ENCODE measurements around the gene RTBDN.

The RTBDN gene

DNA sequence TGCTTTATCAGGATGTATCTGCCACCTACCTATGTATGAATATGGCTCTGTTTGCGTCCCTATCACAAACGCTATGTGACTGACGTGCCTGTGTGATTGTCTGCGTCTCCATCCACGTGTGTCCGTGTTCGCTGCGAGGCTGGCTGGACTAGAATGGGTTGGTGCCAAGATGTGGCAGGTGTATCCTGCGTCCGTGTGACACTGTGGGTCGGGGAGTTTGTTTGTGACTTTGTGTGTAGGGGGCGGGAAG is 52.3 kb downstream of the RTBDN start:
- TF ChIP-seq NFIC (IDR thresholded peaks at IDR 0.05) (no peak), FOXM1 (IDR thresholded peaks at IDR 0.05; ENCODE audit: borderline replicate concordance, low read depth) (no peak), ZBTB7A (IDR thresholded peaks at IDR 0.05; ENCODE audit: low read depth) (no peak), YY1 (IDR thresholded peaks at IDR 0.05; ENCODE audit: low read depth) (no peak), CEBPB (IDR thresholded peaks at IDR 0.05) (no peak)
- TF ChIP-seq, protein P1, sequence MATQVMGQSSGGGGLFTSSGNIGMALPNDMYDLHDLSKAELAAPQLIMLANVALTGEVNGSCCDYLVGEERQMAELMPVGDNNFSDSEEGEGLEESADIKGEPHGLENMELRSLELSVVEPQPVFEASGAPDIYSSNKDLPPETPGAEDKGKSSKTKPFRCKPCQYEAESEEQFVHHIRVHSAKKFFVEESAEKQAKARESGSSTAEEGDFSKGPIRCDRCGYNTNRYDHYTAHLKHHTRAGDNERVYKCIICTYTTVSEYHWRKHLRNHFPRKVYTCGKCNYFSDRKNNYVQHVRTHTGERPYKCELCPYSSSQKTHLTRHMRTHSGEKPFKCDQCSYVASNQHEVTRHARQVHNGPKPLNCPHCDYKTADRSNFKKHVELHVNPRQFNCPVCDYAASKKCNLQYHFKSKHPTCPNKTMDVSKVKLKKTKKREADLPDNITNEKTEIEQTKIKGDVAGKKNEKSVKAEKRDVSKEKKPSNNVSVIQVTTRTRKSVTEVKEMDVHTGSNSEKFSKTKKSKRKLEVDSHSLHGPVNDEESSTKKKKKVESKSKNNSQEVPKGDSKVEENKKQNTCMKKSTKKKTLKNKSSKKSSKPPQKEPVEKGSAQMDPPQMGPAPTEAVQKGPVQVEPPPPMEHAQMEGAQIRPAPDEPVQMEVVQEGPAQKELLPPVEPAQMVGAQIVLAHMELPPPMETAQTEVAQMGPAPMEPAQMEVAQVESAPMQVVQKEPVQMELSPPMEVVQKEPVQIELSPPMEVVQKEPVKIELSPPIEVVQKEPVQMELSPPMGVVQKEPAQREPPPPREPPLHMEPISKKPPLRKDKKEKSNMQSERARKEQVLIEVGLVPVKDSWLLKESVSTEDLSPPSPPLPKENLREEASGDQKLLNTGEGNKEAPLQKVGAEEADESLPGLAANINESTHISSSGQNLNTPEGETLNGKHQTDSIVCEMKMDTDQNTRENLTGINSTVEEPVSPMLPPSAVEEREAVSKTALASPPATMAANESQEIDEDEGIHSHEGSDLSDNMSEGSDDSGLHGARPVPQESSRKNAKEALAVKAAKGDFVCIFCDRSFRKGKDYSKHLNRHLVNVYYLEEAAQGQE (IDR thresholded peaks at IDR 0.05; ENCODE audit: low read depth): no peak
- TF ChIP-seq, protein P2, sequence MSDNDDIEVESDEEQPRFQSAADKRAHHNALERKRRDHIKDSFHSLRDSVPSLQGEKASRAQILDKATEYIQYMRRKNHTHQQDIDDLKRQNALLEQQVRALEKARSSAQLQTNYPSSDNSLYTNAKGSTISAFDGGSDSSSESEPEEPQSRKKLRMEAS (IDR thresholded peaks at IDR 0.05): no peak; the same call in 1 of the 2 replicates

DNA sequence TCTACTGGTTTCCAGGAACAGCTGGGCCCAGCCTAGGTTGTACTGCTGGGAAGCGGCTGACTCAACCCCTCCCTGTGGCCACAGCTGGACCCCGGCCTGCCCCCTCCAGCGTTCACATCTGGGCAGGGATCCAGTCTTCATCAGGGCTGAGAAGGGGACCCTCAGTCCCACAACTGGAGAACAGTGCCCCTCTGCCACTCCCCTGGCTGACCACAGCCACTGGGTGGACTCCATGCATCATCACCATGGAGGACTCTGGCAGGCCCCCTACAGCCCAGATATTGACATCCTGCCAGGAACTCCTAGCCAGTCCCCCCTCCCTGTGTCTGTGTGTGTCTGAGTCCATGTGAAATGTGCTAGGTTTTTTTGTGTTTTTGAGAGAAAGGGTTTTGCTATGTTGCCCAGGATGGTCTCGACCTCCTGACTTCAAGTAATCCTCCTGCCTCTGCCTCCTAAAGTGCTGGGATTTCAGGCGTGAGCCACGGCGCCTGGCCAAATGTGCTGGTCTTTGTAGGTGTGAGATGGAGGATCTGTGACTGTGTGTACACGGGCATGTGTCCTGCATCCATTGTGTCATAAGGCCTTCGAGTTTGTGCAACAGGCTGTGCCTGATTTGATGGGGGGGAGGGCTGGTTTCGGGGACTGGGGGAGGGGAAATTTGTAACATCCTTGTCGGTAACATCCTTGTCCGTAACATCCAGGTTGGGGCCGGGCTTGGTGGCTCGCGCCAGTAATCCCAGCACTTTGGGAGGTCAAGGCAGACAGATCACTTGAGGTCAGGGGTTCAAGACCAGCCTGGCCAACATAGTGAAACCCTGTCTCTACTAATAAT is 55.0 kb downstream of the RTBDN start:
- TF ChIP-seq RAD21 (IDR thresholded peaks at IDR 0.05; ENCODE audit: low read depth) (no peak), YY1 (IDR thresholded peaks at IDR 0.05; ENCODE audit: low read depth) (no peak), NFIC (IDR thresholded peaks at IDR 0.05) (peak; percentile 54; the same call in 1 of the 2 replicates), TCF12 (IDR thresholded peaks at IDR 0.05; ENCODE audit: low read depth) (0 out of 2 replicates have a peak, but pooled peaks have one; percentile 38), CEBPB (IDR thresholded peaks at IDR 0.05) (no peak)

DNA sequence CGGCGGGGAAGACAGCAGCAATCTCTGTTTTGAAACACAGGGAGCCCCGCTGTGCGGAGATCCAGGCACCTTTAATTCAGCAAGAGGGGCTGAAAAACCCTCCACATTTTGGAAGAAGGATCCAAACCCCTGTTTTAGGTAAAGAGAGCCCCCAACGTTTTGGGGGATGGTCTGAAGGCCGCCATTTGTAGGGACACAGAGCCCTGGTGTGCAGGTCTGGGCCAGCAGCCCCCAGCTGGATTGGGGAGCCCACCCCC is 55.5 kb downstream of the RTBDN start:
- TF ChIP-seq, protein P3, sequence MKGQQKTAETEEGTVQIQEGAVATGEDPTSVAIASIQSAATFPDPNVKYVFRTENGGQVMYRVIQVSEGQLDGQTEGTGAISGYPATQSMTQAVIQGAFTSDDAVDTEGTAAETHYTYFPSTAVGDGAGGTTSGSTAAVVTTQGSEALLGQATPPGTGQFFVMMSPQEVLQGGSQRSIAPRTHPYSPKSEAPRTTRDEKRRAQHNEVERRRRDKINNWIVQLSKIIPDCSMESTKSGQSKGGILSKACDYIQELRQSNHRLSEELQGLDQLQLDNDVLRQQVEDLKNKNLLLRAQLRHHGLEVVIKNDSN (IDR thresholded peaks at IDR 0.05): no peak
- TF ChIP-seq RAD21 (IDR thresholded peaks at IDR 0.05; ENCODE audit: low read depth) (no peak), NFIC (IDR thresholded peaks at IDR 0.05) (no peak), CEBPB (IDR thresholded peaks at IDR 0.05) (no peak), CREB1 (IDR thresholded peaks at IDR 0.05; ENCODE audit: low read depth) (no peak), FOXM1 (IDR thresholded peaks at IDR 0.05; ENCODE audit: borderline replicate concordance, low read depth) (no peak), ZBTB7A (IDR thresholded peaks at IDR 0.05; ENCODE audit: low read depth) (no peak)
- TF ChIP-seq, protein P2 (IDR thresholded peaks at IDR 0.05): no peak

DNA sequence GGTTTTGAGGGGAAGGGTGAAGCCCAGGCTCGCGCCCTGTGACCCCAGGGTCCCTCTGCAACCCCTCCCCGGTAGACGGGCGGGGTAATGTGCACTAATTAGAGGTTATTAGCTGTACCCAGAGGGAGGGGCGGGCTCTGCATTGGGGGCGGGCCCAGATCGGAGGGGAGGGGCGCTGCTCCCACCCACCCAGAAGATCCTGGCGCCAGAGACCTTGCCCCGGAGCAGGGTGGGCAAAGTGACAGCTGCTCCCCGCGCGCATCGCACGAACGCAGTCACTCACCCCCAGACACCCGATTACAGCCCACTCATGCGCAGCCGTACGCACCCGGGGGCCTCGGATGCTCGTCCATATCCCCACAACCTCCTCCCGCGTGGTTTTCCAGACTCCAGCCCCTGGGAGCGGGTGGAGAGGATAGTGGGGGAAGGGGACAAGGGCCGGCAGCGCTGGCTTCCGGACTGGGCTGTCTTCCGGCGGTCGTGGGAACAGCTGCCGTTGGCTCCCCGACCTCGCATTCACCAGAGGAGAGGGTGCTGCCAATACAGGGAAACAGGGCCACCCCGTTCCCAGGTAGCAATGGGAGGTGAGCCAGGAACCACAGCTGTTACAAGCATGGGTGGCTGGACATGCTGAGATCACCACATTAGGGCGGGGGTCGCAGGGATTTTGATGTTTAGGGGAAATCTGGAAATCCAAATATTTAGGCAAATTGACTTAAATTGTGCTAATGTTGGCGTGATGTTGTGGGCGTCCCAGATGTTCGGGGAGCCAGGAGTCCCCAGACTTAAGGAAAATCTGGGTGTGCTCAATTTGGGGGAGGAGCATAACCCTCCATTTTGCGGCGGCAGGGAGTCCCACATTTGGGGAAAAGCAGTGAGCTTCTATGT is 56.1 kb downstream of the RTBDN start:
- TF ChIP-seq TAF1 (IDR thresholded peaks at IDR 0.05; ENCODE audit: low read depth) (0 out of 2 replicates have a peak, but pooled peaks have one; percentile 43), ZBTB7A (IDR thresholded peaks at IDR 0.05; ENCODE audit: low read depth) (no peak; the same call in 1 of the 2 replicates), CEBPB (IDR thresholded peaks at IDR 0.05) (no peak), EGR1 (IDR thresholded peaks at IDR 0.05) (no peak), TCF12 (IDR thresholded peaks at IDR 0.05; ENCODE audit: low read depth) (peak; percentile 70), NFIC (IDR thresholded peaks at IDR 0.05) (peak; percentile 78), TEAD4 (IDR thresholded peaks at IDR 0.05) (0 out of 2 replicates have a peak, but pooled peaks have one; percentile 24), EP300 (IDR thresholded peaks at IDR 0.05; ENCODE audit: borderline replicate concordance) (0 out of 2 replicates have a peak, but pooled peaks have one; percentile 32), FOXM1 (IDR thresholded peaks at IDR 0.05; ENCODE audit: borderline replicate concordance, low read depth) (0 out of 2 replicates have a peak, but pooled peaks have one; percentile 29), RAD21 (IDR thresholded peaks at IDR 0.05; ENCODE audit: low read depth) (no peak; the same call in 1 of the 2 replicates), YY1 (IDR thresholded peaks at IDR 0.05; ENCODE audit: low read depth) (0 out of 2 replicates have a peak, but pooled peaks have one; percentile 14), CREB1 (IDR thresholded peaks at IDR 0.05; ENCODE audit: low read depth) (no peak)
- TF ChIP-seq, protein P3 (IDR thresholded peaks at IDR 0.05): 0 out of 2 replicates have a peak, but pooled peaks have one; percentile 21
- TF ChIP-seq, protein P2 (IDR thresholded peaks at IDR 0.05): peak; percentile 73; the same call in 1 of the 2 replicates
- TF ChIP-seq, protein P1 (IDR thresholded peaks at IDR 0.05; ENCODE audit: low read depth): no peak
